Hematopoietic multipotent progenitor cell treated with erythropoietin and hydrocortisone succinate and interleukin-3 and kit ligand, for 17 days (in vitro differentiated cells): ENCODE measurements around the gene STING1.
"Not testable (repeated sequence)": the region's sequence is repeated elsewhere in the genome, so short reads cannot be mapped to it uniquely, and the experiment has no call there.

Source experiments
- DNase-seq: peaks from one replicate; pipeline ENCODE4 v3.0.0-alpha.2; 2015; ENCODE audit warnings: low spot score

Gene STING1

GRCh38 chr5:139482050-139482889 lies at the start of gene STING1:
Gene STING1, minus strand, starts transcription at chr5:139482758. Its CDS starts 1,054 bp downstream, at chr5:139481704.
- peak; percentile 25 for DNase-seq

DNA sequence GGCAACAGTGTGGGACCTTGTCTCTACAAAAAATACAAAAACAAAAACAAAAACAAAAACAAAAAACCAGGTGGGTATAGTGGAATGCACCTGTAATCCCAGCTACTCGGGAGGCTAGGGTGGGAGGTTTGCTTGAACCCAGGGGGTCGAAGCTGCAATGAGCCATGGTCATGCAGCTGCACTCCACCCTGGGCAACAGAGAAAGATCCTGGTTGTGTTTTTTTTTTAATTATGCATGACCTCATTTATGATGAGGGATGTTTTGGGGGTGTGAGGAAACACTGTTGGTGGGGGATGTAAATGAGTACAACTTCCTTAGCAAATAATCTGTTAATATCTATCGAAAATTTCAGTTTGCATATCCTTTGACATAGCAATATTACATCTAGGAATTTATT lies 49.2 kb upstream of the STING1 start:
- DNase-seq, result no peak

DNA sequence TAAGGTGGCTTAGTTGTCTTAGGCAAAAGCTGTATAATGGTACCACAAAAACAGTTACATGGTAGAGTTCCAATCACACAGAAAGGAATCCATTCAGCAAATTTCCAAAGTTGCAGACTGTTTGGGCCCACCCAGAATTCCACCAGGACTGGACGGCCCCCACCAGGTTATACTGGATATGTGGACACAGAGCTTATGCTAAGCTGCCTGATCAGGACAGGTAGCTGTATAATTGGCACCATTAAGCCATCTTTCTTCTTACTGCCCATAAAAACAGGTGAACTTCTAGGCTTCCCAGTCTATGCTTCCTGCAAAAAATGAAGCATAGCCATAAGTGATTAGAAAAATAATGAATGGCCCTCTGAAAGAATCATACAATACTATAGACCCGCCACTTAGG lies 47.5 kb upstream of the STING1 start:
- DNase-seq, result not testable (repeated sequence)

- not testable (repeated sequence) for DNase-seq
Measured at GRCh38 chr5:139528695-139529094, 46.1 kb upstream of the STING1 start.

- DNase-seq, result not testable (repeated sequence)
Measured at GRCh38 chr5:139527896-139528467, 45.4 kb upstream of the STING1 start.

GRCh38 chr5:139527090-139527470 lies 44.5 kb upstream of the STING1 start:
- DNase-seq, result not testable (repeated sequence)

DNA sequence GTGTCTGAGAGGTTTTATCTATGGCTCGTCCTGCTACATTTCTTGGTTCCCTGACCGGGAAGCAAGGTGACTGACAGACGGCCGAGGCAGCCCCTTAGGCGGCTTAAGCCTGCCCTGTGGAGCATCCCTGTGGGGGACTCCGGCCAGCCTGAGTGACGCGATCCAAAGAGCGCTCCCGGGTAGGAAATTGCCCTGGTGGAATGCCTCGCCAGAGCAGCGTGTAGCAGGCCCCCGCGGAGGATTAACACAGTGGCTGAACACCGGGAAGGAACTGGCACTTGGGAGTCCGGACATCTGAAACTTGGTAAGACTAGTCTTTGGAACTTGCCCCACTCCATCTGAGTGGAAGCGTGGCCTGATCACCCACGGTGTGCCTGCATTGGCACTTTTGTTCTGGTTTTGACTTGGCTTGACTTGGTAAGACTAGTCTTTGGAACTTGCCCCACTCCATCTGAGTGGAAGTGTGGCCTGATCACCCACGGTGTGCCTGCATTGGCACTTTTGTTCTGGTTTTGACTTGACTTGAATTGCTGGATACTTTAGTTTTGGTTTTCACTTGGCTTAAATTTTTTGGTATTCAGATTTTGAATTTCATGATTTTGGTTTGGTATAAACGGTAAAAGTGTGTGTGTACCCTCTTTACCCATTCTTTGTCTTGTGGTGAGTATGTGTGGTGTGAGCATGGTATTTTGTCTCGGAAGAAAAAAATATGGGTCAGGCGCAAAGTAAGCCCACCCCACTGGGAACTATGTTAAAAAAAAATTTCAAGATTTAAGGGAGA lies 43.9 kb upstream of the STING1 start:
- not testable (repeated sequence) for DNase-seq

GRCh38 chr5:139525586-139526308 lies 43.2 kb upstream of the STING1 start:
- DNase-seq, result not testable (repeated sequence)

- peak; percentile 31 for DNase-seq
Measured at GRCh38 chr5:139524940-139525585, 42.5 kb upstream of the STING1 start.

DNA sequence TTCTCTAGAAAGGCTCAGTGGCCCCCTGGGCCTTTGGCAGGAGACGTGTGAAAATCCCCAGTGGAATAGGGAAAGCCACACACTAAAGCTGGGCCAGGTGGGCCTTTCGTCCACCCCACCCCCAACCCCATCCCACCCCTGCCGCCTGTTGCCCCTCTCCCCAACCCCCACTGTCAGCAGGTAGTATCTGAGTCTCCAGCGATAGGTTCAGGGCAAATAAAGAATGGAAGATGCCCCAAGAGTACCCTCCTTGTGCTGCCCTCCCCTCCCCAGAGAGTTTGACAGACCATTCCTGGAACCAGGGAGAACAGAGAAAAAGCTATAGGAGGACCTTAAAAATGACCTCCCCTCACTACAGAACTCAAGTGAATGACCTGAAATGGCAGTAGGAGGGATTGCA lies 41.9 kb upstream of the STING1 start:
- DNase-seq, result no peak

DNA sequence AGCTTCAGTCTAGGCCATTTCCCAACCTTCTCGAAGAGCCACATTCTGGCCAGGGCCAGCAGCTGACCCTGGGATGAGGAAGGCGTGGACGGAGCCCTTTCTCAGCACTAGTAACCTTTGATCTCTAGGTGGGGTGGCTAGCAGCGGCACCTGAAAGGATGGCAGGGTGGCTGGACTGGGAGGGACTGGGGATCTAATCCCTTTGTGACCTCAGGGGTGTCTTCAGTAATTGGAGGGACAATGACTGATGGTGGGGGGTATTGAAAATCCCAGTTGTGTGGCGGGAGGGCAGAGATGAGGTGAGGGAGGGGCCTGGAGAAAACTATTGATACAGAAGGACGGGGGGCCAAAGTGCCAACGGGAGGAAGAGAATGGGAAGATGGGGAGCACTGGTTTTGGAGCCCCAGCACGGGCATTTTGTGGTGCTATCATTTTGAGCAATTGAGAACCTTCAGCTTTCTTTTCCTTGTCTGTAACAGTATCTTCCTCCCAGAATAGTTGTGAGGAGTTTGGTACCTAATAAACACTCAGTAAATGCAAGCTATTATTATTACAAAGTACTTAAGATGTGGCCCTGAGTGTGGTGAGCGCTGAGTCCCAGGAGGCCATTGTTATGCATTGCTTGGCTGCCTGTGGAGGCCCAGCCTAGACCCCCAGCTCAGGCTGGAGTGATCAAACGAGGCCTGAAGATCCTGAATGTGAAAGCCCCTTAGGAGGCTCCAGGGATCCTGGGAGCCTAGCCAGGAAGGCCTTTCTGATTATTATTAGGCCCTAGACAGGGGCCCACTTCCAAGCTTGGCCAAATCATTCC lies 41.3 kb upstream of the STING1 start:
- no peak for DNase-seq

DNA sequence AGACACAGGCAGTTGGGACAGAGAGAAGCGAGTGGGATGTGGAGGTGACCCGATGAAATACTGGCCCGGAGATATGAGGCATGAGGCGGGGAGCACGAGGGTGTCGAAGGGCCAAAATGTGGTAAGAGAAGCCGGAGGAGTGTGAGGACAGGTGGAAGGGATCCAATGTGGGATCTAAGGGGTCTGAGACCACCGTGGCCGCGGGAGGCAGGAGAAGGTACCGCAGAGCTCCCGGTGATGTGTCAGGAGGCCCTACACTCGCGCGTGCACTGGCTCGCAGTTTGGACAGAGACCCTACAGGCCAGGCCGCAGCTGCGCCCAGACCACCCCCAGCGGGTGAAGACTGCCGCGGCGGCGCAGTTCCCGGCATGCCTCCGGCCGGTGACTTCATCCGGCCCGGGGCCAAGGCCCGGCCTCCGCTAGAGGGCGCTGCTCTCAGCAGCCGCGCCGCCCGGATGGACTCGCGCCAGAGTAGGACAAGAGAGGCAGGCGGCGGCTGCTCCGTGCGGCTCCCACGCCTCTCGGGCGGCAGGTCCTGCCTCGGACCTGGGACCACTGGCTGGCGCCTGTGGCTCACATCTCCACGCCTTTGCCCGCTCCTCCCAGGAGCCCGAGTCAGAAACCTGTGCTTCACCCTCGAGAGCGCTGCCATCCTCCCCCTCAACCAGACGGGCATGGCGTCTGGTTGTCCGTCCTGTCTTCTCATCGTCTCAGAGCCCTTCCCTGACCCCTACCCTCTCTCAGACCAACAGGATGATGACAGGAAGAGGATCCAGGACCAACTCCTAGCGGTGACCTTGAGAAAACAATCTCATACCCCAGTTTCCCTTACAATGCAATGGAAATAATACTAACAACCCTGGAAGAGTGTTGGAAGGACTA lies 35.4 kb upstream of the STING1 start:
- DNase-seq, result peak; percentile 88

- DNase-seq, result no peak
Measured at GRCh38 chr5:139514486-139514856, 31.9 kb upstream of the STING1 start.

DNA sequence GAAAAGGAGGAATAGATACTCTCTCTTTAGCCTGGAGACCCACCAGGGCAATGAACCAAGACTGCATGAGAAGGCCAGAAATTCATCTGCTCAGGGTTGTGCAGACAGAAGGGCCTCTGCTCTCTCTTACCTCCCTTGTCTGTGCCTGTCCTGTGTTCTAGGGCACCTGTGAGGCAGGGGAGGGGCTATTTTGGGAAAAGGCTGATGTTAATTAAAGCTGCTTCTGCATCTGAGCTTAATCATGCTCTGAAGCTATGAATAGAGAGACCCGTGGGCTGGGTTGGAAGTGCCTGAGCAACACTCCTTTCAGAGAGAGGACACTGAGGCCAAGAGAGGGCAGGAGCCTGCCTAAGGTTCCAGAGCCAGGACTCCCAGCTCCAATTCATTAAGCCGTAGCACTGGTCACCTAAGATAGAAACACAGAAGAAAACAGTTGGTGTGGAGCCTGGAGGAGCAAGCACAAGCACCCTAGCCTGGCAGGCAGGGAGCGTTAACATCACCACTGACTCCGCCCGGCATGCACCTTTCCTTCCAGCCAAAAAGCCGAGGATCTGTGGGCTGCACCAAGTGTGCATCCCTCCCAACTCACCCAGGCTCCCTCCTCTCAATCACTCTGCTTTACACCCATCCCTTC lies 31.4 kb upstream of the STING1 start:
- no peak for DNase-seq

- peak; percentile 65 for DNase-seq
Measured at GRCh38 chr5:139513434-139513833, 30.9 kb upstream of the STING1 start.

GRCh38 chr5:139512786-139513390 lies 30.3 kb upstream of the STING1 start:
- no peak for DNase-seq

DNA sequence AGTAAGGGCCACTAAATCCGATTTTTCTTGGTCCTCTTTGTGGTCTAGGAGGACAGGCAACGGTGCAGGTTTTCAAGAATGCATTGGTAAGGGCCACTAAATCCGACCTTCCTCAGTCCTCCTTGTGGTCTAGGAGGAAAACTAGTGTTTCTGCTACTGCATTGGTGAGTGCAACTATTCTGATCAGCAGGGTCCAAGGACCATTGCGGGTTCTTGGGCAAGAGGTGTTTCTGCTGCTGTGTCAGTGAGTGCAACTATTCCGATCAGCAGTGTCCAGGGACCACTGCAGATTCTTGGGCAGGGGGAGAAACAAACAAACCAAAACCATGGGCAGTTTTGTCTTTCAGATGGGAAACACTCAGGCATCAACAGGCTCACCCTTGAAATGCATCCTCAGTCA lies 22.2 kb upstream of the STING1 start:
- DNase-seq, result not testable (repeated sequence)

DNA sequence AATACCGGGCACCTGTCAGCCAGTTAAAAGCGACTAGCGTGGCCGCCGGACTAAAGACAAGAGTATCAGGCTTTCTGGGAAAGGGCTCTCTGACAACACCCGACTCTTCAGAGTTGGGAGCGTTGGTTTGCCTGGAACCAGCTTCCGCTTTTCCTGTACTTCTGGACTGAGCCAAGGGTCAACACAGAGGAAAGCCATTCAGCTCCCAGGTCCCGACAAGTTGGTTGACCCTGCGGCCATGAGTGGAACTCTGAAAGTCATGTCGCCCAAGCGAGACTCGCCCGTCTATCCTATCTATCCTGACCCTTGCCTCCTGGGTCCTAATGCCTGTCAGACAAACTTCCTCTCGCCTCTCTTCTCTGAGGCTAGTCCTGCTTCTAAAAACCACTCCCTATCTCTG lies 21.3 kb upstream of the STING1 start:
- not testable (repeated sequence) for DNase-seq
